Iris pigment epithelial cell (primary cell): ENCODE data around the gene OGDHL.
"Not testable (repeated sequence)": the region's sequence is repeated elsewhere in the genome, so short reads cannot be mapped to it uniquely, and the experiment has no call there.

Source experiments
- DNase-seq: peaks from one replicate; pipeline ENCODE4 v3.0.0-alpha.2; 2011; ENCODE audit warnings: low read depth

OGDHL gene

DNA sequence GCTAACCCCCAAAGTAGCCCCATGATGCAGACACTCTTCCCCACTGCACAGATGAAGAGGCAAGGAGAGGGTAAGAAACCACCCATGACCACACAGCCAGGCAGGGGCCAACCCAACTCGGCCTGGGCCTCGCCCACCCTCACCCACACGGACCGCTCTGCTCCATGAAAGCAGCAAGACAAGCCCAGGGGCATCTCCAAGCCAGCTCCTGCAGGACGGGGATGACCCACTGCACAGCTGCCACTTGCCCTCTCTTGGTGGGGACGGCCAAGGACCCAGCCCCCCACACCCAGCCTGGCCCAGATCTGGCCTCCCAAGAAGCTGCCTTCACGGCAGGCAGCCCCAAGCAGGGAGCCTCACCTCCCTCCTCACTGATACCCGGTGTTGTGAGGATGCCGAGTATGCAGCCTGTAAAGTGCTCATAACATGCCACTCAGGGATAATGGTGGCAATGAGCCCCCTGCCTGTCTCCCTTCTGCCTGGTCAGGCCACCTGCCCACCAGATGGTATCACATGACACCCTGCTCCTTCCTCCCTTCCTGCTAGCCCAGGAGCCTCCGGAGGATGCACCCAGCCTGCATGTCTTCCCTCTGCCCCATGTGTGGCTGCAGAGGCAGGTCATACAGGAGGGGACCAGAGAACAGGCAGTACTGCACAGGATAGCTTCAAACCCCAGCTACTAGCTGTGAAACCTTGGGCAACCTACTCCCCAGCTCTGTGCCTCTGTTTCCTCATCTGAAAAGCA is 23.3 kb downstream of the OGDHL start:
- DNase-seq, result no peak

GRCh38 chr10:49737474-49738201 is 24.5 kb downstream of the OGDHL start:
- no peak for DNase-seq

DNA sequence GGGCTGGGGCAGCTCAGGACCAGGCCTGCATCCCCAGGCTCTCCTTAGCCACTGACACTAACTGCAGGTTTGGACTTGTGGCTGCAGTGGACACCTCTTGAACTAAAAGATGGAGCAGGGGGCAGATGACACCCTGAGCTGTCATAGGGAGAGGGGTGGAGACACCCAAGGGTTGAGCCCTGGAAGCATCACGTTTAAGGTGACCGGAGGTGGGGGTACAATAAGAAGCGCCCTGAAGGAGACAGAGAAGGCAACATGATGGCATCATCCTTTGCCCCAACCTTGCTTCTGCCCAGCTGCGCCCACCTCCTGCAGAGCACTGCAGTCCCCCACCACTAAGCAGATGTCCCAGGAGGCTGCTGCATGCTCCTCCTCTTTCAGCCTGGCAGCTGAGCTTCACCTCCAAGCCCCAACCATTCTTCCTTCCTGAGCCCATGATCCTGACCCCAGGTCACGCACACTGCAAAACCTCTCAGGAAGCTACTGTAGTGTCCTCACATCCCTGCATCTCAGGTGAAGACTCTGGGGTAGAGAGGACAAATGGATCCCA is 25.5 kb downstream of the OGDHL start:
- DNase-seq, result no peak

DNA sequence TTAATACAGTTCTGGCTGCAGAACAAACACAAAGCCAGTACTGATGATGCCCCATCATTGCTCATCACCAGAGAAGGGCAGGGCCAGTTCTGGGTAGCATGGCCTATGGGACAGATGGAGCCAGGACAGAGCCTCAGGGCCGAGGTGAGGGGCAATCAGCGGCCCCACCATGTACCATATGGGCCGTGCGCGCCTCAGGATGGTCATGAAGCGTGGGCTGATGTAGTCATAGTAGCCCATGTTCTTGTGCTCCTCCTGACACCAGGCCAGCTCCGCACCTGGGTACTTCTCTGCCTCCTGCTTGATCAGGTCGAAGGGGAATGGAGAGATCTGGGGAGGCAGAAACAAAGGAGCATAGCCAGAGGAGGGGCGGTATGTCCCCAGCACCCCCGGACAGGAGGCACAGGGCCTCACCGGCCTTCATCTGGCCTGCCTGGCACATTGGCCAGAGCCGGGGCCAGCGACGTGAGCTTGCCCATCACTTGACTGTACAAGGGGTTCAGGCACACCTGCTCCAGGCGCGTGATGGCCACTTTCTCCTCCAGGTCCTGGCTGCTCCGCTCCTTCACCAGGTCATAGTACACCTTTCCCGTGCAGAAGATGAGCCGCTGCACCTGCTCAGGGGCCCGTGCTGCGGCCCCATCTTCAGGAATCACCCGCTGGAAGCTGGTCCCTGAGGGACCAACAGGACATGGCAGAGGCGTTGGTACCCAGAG is 26.1 kb downstream of the OGDHL start:
- no peak for DNase-seq

DNA sequence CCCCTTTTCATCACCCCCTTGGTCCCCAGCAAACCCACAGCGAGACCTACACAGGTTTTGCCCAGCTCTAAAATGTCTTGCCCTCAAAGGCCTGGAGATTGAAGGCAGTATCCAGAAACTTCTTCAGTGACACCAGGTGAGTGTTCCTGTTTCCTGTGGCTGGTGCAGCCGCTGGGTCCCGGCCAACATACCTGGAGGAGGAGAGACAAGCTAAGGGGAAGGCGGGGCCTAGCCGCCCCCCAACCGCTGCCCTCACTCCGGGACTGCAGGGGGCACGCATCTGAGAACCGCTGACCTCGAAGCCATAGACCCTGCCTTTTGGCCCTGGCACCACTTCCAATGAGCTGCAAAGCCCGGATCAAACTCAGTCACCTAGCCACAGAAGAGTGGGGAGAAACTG is 27.0 kb downstream of the OGDHL start:
- no peak for DNase-seq

- DNase-seq, result no peak
Observed at GRCh38 chr10:49734676-49735075, 27.4 kb downstream of the OGDHL start.

GRCh38 chr10:49733866-49734265 is 28.3 kb downstream of the OGDHL start:
- no peak for DNase-seq

DNA sequence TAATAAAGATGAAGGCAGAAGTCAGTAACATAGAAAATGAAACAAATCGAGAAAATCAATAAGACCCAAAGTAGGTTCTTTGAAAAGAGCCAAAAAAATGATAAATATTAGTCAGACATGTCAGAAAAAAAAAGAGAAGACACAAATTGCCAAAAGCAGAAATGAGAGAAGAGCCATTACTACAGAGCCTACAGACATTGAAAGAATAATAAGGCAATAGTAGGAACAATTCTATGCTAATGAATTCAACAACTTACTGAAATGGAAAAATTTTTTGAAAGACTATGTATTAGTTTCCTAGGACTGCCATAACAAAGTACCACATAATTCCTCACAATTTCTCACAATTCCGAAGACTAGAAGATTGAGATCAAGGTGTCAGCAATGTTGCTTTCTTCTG is 35.5 kb downstream of the OGDHL start:
- DNase-seq, result no peak

- not testable (repeated sequence) for DNase-seq
Observed at GRCh38 chr10:49715157-49715556, 47.0 kb downstream of the OGDHL start.

DNA sequence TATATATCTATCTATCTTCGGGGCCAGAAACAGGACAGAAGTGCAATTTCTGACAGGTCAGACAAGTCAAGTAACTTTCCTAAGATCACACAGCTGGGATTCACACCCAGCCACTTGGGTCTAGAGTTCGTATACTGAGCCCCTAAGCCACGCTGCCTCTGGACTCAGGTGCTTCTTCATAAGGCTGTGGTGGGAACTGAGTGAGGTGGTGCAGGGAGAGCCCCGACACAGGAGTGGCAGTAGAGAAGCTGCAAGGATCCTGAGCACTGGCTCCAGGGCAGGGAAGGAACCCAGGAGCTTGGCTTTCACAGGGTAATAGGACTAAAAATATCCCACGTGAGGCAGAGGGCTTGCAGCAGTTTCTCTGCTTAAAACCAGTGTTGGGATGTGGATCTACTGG is 48.9 kb downstream of the OGDHL start:
- DNase-seq, result no peak

- no peak for DNase-seq
Observed at GRCh38 chr10:49711481-49711880, 50.6 kb downstream of the OGDHL start.

GRCh38 chr10:49710966-49711365 is 51.2 kb downstream of the OGDHL start:
- DNase-seq, result no peak

DNA sequence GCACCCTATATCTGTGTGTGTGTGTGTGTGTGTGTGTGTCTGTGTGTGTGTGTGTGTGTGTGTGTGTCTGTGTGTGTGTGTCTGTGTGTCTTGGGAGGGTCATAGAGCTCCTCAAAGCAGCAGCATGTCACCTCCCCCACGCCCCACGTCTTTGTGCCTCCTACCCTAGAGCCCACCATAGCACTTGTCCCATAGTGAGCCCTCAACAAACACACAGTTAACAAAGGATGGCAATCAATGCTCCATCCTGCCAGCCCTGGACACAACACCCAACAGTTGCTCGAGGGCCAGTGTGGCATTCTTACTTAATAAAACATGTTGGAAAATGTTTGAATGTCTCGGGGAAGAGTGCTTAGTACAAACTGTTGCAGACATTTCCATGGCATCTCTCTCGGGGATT is 52.2 kb downstream of the OGDHL start:
- DNase-seq, result no peak

- DNase-seq, result no peak
Observed at GRCh38 chr10:49707585-49707984, 54.5 kb downstream of the OGDHL start.

DNA sequence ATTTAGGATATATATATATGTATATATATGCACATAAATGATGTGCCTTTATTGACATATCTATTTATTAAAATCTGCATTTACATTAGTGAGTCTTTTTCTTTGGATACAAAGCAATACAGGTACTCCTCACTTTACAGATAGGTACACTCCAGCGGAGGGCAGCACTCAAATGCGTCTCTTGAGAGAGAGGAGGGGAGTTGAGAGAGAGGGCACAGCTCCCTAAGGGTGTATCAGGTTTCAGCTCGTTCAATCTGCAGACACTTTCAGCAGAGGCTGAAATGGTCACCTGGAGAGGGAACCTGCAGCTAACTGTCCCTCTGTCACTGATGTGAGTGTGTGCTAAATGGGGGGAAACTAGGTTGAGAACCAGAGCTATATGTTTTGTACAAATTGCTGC is 61.1 kb downstream of the OGDHL start:
- no peak for DNase-seq

GRCh38 chr10:49700211-49700610 is 61.9 kb downstream of the OGDHL start:
- no peak for DNase-seq

- no peak for DNase-seq
Observed at GRCh38 chr10:49698679-49699078, 63.4 kb downstream of the OGDHL start.

GRCh38 chr10:49696311-49696710 is 65.8 kb downstream of the OGDHL start:
- no peak for DNase-seq

GRCh38 chr10:49694466-49694865 is 67.7 kb downstream of the OGDHL start:
- DNase-seq, result no peak

GRCh38 chr10:49691588-49691987 is 70.5 kb downstream of the OGDHL start:
- DNase-seq, result no peak

GRCh38 chr10:49690698-49691356 is 71.3 kb downstream of the OGDHL start:
- peak; percentile 18 for DNase-seq

DNA sequence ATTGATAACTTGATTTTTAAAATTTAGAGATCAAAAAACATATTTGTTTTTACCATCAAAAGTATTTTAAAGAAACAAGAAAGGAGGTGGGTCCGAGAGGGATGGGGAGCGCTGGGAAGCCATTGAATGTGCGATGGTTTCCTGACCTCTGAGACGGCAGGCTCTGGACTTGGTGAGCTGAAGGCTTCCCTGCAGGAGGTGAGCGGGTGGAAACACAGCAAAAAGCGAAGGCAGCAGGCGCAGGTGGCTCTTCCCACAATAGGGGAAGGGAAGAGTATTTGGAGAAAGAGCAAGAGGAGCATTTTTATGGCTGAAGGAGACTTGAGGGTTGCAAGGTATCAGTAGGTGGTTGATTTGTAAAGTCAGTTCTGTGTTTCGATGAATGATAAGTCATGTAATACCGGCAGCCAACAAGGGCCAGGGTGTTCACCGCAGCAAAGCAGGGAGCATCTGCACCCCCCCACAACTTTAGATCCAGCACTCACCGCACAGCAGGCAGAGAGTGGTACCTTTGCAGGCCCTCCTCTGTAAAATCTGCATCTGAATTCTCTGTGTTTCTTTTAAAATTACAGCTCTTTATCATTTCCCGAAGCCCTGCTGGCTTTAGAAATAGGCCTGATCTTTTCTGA is 72.1 kb downstream of the OGDHL start:
- DNase-seq, result no peak
